HepG2 (cell line): ENCODE results near the gene PANX1. TPM values are rescaled to one million over a fixed set of nuclear protein-coding genes. Genes with fewer than 3 reads are reported as not detected.
A peak's percentile ranks its signal among the peaks of the same experiment; 100 is the strongest.

Source experiments
- ATAC-seq: fragments of 200-7000 bp; cut with Tn5 transposase; 3 replicates; pipeline ENCODE4 v1.9.1; 2020; ENCODE audit warnings: mild to moderate bottlenecking, moderate library complexity
- BruUV-seq: library from RNA; stranded (reverse); fragments of 400-500 nt; replicated peaks from 2 replicates; lab custom pipeline; 2021; lab: Mats Ljungman, UMichigan
- CTCF ChIA-PET: fragments of 300-600 bp; formaldehyde crosslinking; extraction: SDS; loops from one replicate; lab custom pipeline; 2021; ENCODE audit warnings: low total read pairs, inconsistent platforms, low intra/inter-chr PET ratio; lab: Yijun Ruan, JAX
- POLR2A ChIA-PET: fragments of 350-600 bp; sonication (Branson Sonifier 250); formaldehyde crosslinking; loops from one replicate; lab custom pipeline; 2020; ENCODE audit warnings: antibody characterized with exemption, inconsistent platforms; lab: Yijun Ruan, JAX
- DNase-seq: peaks from one replicate; pipeline ENCODE4 v3.0.0-alpha.2; 2015; ENCODE audit warnings: low spot score
- FAIRE-seq: peaks from 3 replicates; lab custom pipeline; 2011; peaks lifted over from hg19 to GRCh38; lab: Jason Lieb, UNC
- H2AFZ ChIP-seq: one replicate; pipeline ENCODE4 v1.6.1; 2011; ENCODE audit warnings: low read length, inconsistent platforms
- H3K27ac ChIP-seq: fragments of 300-600 bp; 3 replicates; pipeline ENCODE4 v1.8.0; 2011; ENCODE audit warnings: mixed run types, mild to moderate bottlenecking, mixed read lengths, low read length, inconsistent platforms; ENCODE audit not compliant: insufficient read depth; ENCODE audit errors: extremely low read length
- H3K27me3 ChIP-seq, 2 experiments: fragments of 200-600 bp in 1 of 2; 2 replicates in 1 of 2; 3 replicates in 1 of 2; pipeline versions ENCODE4 v1.6.0 to v1.8.0; 2011; ENCODE audit warnings: low read length in 2 of 2, mild to moderate bottlenecking in 2 of 2, moderate library complexity in 2 of 2, inconsistent platforms in 1 of 2; ENCODE audit not compliant: insufficient read depth in 2 of 2, control insufficient read depth in 1 of 2
- H3K36me3 ChIP-seq, 2 experiments: fragments of 200-600 bp in 1 of 2; replicated peaks in 1 of 2; 2 replicates in 1 of 2; 3 replicates in 1 of 2; pipeline versions ENCODE4 v1.5.1 to v1.8.0; 2011; ENCODE audit warnings: low read length in 2 of 2, inconsistent platforms in 1 of 2; ENCODE audit not compliant: insufficient read depth in 2 of 2, control insufficient read depth in 1 of 2
- H3K4me1 ChIP-seq: 2 replicates; pipeline ENCODE4 v1.5.1; 2012; ENCODE audit warnings: low read length, inconsistent platforms; ENCODE audit not compliant: insufficient read depth
- H3K4me2 ChIP-seq: 2 replicates; pipeline ENCODE4 v1.6.0; 2011; ENCODE audit warnings: low read depth, low read length, inconsistent platforms
- H3K4me3 ChIP-seq, 3 experiments: fragments of 200-600 bp in 1 of 3; sonication (generic), shearing (Covaris generic) in 1 of 3; replicated peaks in 1 of 3; 2 replicates each; pipeline ENCODE4 v1.5.1; 2011 to 2016; ENCODE audit warnings: low read length in 3 of 3, inconsistent platforms in 2 of 3, low read depth in 2 of 3, mild to moderate bottlenecking in 2 of 3, control low read depth in 1 of 3, mixed read lengths in 1 of 3; ENCODE audit not compliant: insufficient read depth in 1 of 3
- H3K79me2 ChIP-seq: one replicate; pipeline ENCODE4 v1.6.1; 2011; ENCODE audit warnings: low read length, inconsistent platforms; ENCODE audit not compliant: insufficient read depth
- H3K9ac ChIP-seq: 2 replicates; pipeline ENCODE4 v1.6.0; 2011; ENCODE audit warnings: mild to moderate bottlenecking, low read depth, low read length, inconsistent platforms; ENCODE audit not compliant: insufficient read depth
- H3K9me3 ChIP-seq: 2 replicates; pipeline ENCODE4 v1.5.1; 2012; ENCODE audit warnings: mild to moderate bottlenecking, low read length
- H4K20me1 ChIP-seq: 2 replicates; pipeline ENCODE4 v1.6.0; 2011; ENCODE audit warnings: inconsistent platforms, mild to moderate bottlenecking, low read length, moderate library complexity; ENCODE audit not compliant: insufficient read depth
- EP300 ChIP-seq, 3 experiments: sonication (generic) in 1 of 3; formaldehyde crosslinking in 1 of 3; IDR thresholded peaks; 2 replicates each; pipeline versions ENCODE4 v1.5.1 to v1.6.1; 2011 to 2020; ENCODE audit warnings: low read depth in 2 of 3, low read length in 2 of 3, borderline replicate concordance in 1 of 3, improper control_type of control experiment in 1 of 3, mild to moderate bottlenecking in 1 of 3, missing genetic modification reagents in 1 of 3, moderate library complexity in 1 of 3
- KDM5A ChIP-seq: fragments of 200-600 bp; sonication (generic); IDR thresholded peaks from 2 replicates; pipeline ENCODE4 v1.7.0; 2018; ENCODE audit warnings: antibody characterized with exemption, mild to moderate bottlenecking, low read length, borderline replicate concordance
- KLF16 ChIP-seq, 2 experiments: sonication (generic) in 1 of 2; formaldehyde crosslinking in 1 of 2; IDR thresholded peaks; 2 replicates each; pipeline versions ENCODE4 v1.6.1 to v1.8.0; 2016 to 2023; ENCODE audit warnings: missing genetic modification reagents in 2 of 2, missing compliant biosample characterization in 1 of 2
- NKX3-1 ChIP-seq: sonication (generic); formaldehyde crosslinking; IDR thresholded peaks from 2 replicates; pipeline ENCODE4 v1.5.0; 2020; ENCODE audit warnings: missing genetic modification reagents
- RARA ChIP-seq: IDR thresholded peaks from 2 replicates; pipeline ENCODE4 v1.6.1; 2016; ENCODE audit warnings: missing genetic modification reagents, missing compliant biosample characterization
- REL ChIP-seq: sonication (generic); formaldehyde crosslinking; conservative IDR thresholded peaks from 2 replicates; pipeline ENCODE4 v1.8.0; 2022; ENCODE audit warnings: mild to moderate bottlenecking, missing genetic modification reagents, moderate library complexity
- ZEB1 ChIP-seq: IDR thresholded peaks from 2 replicates; pipeline ENCODE4 v1.6.1; 2012; ENCODE audit warnings: mild to moderate bottlenecking, low read depth, inconsistent platforms; ENCODE audit not compliant: insufficient replicate concordance
- ZFP36L2 ChIP-seq: sonication (generic); formaldehyde crosslinking; IDR thresholded peaks from 2 replicates; pipeline ENCODE4 v1.4.0; 2020; ENCODE audit warnings: missing genetic modification reagents
- ZNF136 ChIP-seq: sonication (generic); formaldehyde crosslinking; IDR thresholded peaks from 2 replicates; pipeline ENCODE4 v1.8.1; 2022; ENCODE audit warnings: low read depth, mild to moderate bottlenecking, moderate library complexity, missing genetic modification reagents
- WGBS: methylation state at CpG from one replicate; pipeline ENCODE4 v1.1.6; 2017; ENCODE audit warnings: low lambda C conversion rate; 5-methylcytosine and 5-hydroxymethylcytosine counted together
- in situ Hi-C: cut with HindIII; loops from 2 replicates; pipeline ENCODE4 v1.10.0; 2017; ENCODE audit warnings: low pct_unique_long_range_greater_than_20kb; ENCODE audit not compliant: extremely low pct_ligation_motif_present
- intact Hi-C: fragments of 100-400 bp; cut with micrococcal nuclease; formaldehyde crosslinking; loops from one replicate; pipeline ENCODE4 v1.10.0; 2022; ENCODE audit not compliant: unreplicated experiment
- polyA plus RNA-seq, 8 experiments: library from polyadenylated mRNA; depleted of rRNA in 3 of 8; stranded (reverse) in 7 of 8; unstranded in 1 of 8; fragments of >200 nt; fragmentation: Illumina TruSeq in 4 of 8; extraction: Trizol in 4 of 8; gene quantifications; 2 replicates each; pipeline versions ENCODE4 v1.2.1 to v1.2.3, GENCODE V29; 2011 to 2016; ENCODE audit warnings: low read depth in 4 of 8, missing spikeins in 1 of 8, mixed read lengths in 1 of 8; ENCODE audit not compliant: insufficient read depth in 1 of 8
- total RNA-seq, 5 experiments: library from RNA; depleted of rRNA; stranded (reverse); fragments of >200 nt; fragmentation: Illumina TruSeq; extraction: Trizol; gene quantifications; 2 replicates each; pipeline ENCODE4 v1.2.3, GENCODE V29; 2016; ENCODE audit warnings: low read depth in 1 of 5
- TF ChIP-seq, protein P1 (sequence below): sonication (generic); formaldehyde crosslinking; IDR thresholded peaks from 2 replicates; pipeline ENCODE4 v1.9.0; 2021; ENCODE audit warnings: missing genetic modification reagents, borderline replicate concordance
- TF ChIP-seq, protein P2 (sequence below): sonication (generic); formaldehyde crosslinking; conservative IDR thresholded peaks from 2 replicates; pipeline ENCODE4 v1.4.0; 2020; ENCODE audit warnings: missing genetic modification reagents
- TF ChIP-seq, protein P3 (sequence below): sonication (generic); formaldehyde crosslinking; IDR thresholded peaks from 2 replicates; pipeline ENCODE4 v1.5.0; 2020; ENCODE audit warnings: missing genetic modification reagents
- TF ChIP-seq, protein P4 (sequence below): sonication (generic); formaldehyde crosslinking; conservative IDR thresholded peaks from 2 replicates; pipeline ENCODE4 v1.4.0; 2020; ENCODE audit warnings: missing genetic modification reagents

Gene PANX1
- total and polyA plus RNA-seq, 2 of the 13 experiments (the other 11 are each of a cell fraction or from before 2014, with no cell fraction given): 8.3 to 24.8 TPM

DNA sequence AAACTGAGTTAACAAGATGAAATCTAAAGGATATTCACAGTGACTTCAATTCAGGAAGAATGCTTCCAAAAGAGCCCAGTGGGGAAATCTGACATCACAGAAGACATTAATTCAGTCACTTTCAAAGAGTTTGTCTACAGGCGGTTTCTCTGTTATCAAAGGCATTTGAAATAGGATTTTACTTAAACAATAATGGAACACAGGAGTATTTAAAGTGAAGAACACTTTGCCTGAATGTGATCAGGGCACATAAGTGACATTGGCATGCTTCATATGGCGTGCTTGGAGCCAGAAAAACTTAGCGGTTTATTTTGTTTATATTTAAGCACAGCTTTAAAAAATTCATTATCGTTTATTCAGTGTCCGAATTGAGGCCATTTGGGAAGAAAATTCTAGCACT, 52.9 kb downstream of the PANX1 start (continued):
- TF ChIP-seq, protein P1, sequence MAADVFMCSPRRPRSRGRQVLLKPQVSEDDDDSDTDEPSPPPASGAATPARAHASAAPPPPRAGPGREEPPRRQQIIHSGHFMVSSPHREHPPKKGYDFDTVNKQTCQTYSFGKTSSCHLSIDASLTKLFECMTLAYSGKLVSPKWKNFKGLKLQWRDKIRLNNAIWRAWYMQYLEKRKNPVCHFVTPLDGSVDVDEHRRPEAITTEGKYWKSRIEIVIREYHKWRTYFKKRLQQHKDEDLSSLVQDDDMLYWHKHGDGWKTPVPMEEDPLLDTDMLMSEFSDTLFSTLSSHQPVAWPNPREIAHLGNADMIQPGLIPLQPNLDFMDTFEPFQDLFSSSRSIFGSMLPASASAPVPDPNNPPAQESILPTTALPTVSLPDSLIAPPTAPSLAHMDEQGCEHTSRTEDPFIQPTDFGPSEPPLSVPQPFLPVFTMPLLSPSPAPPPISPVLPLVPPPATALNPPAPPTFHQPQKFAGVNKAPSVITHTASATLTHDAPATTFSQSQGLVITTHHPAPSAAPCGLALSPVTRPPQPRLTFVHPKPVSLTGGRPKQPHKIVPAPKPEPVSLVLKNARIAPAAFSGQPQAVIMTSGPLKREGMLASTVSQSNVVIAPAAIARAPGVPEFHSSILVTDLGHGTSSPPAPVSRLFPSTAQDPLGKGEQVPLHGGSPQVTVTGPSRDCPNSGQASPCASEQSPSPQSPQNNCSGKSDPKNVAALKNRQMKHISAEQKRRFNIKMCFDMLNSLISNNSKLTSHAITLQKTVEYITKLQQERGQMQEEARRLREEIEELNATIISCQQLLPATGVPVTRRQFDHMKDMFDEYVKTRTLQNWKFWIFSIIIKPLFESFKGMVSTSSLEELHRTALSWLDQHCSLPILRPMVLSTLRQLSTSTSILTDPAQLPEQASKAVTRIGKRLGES: no peak
- TF ChIP-seq KLF16 (CRISPR knock-in tag; IDR thresholded peaks at IDR 0.05) (no peak), NKX3-1 (CRISPR knock-in tag) (no peak)
- TF ChIP-seq, protein P2, sequence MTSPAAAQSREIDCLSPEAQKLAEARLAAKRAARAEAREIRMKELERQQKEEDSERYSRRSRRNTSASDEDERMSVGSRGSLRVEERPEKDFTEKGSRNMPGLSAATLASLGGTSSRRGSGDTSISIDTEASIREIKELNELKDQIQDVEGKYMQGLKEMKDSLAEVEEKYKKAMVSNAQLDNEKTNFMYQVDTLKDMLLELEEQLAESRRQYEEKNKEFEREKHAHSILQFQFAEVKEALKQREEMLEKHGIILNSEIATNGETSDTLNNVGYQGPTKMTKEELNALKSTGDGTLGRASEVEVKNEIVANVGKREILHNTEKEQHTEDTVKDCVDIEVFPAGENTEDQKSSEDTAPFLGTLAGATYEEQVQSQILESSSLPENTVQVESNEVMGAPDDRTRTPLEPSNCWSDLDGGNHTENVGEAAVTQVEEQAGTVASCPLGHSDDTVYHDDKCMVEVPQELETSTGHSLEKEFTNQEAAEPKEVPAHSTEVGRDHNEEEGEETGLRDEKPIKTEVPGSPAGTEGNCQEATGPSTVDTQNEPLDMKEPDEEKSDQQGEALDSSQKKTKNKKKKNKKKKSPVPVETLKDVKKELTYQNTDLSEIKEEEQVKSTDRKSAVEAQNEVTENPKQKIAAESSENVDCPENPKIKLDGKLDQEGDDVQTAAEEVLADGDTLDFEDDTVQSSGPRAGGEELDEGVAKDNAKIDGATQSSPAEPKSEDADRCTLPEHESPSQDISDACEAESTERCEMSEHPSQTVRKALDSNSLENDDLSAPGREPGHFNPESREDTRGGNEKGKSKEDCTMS (CRISPR knock-in tag): no peak
- TF ChIP-seq, all 625 proteins: peak for 0

DNA sequence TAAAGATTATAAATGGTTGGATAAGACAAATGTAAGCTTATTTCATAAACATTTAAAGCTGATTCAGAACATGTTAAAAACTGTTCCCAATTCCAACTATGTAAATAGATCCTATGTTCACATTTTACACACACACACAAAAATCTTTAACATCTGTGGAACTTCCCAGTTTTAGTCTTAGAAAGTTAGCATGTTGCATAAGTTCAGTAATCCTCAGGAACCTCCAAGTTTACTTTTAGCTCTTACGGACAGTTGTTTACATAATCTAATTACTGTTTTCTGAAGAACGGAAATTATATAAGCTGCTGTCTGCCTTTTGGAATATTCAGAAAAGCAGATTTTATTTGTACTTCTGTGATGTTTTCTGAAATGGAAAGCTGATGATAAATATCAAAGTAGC, 53.3 kb downstream of the PANX1 start:
- BruUV-seq: no TSS peak
- intact Hi-C loops: loop anchor here (2.0 to 5.0 kb wide), 2 partner anchors 55 to 145 kb away; no protein-coding TSS in a partner anchor
- FAIRE-seq: no peak
- H3K9ac ChIP-seq: no peak overlapping the region
- no peak for DNase-seq
- ChIA-PET CTCF (no interaction called here), POLR2A (no interaction called here)
- in situ Hi-C loops: loop anchor here (25.0 kb wide), 1 partner anchor 230 kb away; the partner anchor contains the start of gene GPR83
- no peaks in the 10 kb centered on the region for H3K79me2 ChIP-seq
- ATAC-seq: no peak
- H3K36me3 ChIP-seq: peaks cover 14 to 20% of the 10 kb centered on the region in 2 experiments; a peak in 4 of 5 replicates
- no peak overlapping the region for H2AFZ ChIP-seq
- H3K4me3 ChIP-seq: no peak overlapping the region
- H3K9me3 ChIP-seq: no peaks in the 10 kb centered on the region
- H4K20me1 ChIP-seq: peaks cover 2% of the 10 kb centered on the region; the same call in 1 of the 2 replicates
- no peak overlapping the region for H3K27ac ChIP-seq
- 26% methylated on average over 2 of the region's 2 CpGs for WGBS
- H3K4me2 ChIP-seq: no peak overlapping the region
- H3K4me1 ChIP-seq: peaks cover 8% of the 10 kb centered on the region; the same call in 1 of the 2 replicates
- H3K27me3 ChIP-seq: no peaks in the 10 kb centered on the region
- TF ChIP-seq KDM5A: no peak
- TF ChIP-seq, protein P3, sequence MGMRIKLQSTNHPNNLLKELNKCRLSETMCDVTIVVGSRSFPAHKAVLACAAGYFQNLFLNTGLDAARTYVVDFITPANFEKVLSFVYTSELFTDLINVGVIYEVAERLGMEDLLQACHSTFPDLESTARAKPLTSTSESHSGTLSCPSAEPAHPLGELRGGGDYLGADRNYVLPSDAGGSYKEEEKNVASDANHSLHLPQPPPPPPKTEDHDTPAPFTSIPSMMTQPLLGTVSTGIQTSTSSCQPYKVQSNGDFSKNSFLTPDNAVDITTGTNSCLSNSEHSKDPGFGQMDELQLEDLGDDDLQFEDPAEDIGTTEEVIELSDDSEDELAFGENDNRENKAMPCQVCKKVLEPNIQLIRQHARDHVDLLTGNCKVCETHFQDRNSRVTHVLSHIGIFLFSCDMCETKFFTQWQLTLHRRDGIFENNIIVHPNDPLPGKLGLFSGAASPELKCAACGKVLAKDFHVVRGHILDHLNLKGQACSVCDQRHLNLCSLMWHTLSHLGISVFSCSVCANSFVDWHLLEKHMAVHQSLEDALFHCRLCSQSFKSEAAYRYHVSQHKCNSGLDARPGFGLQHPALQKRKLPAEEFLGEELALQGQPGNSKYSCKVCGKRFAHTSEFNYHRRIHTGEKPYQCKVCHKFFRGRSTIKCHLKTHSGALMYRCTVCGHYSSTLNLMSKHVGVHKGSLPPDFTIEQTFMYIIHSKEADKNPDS: no peak
- TF ChIP-seq RARA: peak; percentile 68
- TF ChIP-seq ZNF136 (CRISPR knock-in tag): no peak
- TF ChIP-seq REL: no peak
- peak in 1 of 2 experiments; percentile 13; a peak in 1 of 4 replicates for TF ChIP-seq EP300 (IDR thresholded peaks at IDR 0.05; ENCODE audit: low read depth in 2 of 2, low read length in 2 of 2)
- no peak for TF ChIP-seq EP300 (CRISPR knock-in tag; IDR thresholded peaks at IDR 0.05; ENCODE audit: borderline replicate concordance)
- TF ChIP-seq, protein P4, sequence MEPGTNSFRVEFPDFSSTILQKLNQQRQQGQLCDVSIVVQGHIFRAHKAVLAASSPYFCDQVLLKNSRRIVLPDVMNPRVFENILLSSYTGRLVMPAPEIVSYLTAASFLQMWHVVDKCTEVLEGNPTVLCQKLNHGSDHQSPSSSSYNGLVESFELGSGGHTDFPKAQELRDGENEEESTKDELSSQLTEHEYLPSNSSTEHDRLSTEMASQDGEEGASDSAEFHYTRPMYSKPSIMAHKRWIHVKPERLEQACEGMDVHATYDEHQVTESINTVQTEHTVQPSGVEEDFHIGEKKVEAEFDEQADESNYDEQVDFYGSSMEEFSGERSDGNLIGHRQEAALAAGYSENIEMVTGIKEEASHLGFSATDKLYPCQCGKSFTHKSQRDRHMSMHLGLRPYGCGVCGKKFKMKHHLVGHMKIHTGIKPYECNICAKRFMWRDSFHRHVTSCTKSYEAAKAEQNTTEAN: no peak
- no peak for TF ChIP-seq ZEB1
- no peak for TF ChIP-seq ZFP36L2 (CRISPR knock-in tag)
